Caco-2 (cell line): ENCODE measurements around the gene OPTC. TPM values are rescaled to one million over a fixed set of nuclear protein-coding genes. Genes with fewer than 3 reads are reported as not detected.

Experiments used
- BruUV-seq: library from RNA; stranded (reverse); fragments of 400-500 nt; replicated peaks from 2 replicates; lab custom pipeline; 2021; lab: Mats Ljungman, UMichigan
- CTCF ChIA-PET: fragments of 300-600 bp; sonication (Branson Sonifier 250); formaldehyde crosslinking; loops from one replicate; lab custom pipeline; 2022; ENCODE audit warnings: antibody characterized with exemption; lab: Charles Lee
- POLR2A ChIA-PET: fragments of 300-600 bp; sonication (Branson Sonifier 250); formaldehyde crosslinking; loops from one replicate; lab custom pipeline; 2022; ENCODE audit warnings: antibody characterized with exemption; lab: Charles Lee
- DNase-seq, 2 experiments: peaks; one replicate each; pipeline versions ENCODE4 v3.0.0 to v3.0.0-alpha.2; 2020 to 2022
- H3K27me3 ChIP-seq: replicated peaks from 2 replicates; pipeline ENCODE4 v1.6.0; 2011; ENCODE audit warnings: low read length; ENCODE audit not compliant: control insufficient read depth, insufficient read depth
- H3K36me3 ChIP-seq: 2 replicates; pipeline ENCODE4 v1.5.1; 2011; ENCODE audit warnings: low read length; ENCODE audit not compliant: control insufficient read depth, insufficient read depth
- H3K4me1 ChIP-seq: fragments of 250-450 bp; sonication (Bioruptor Pico); 2 replicates; pipeline ENCODE4 v1.5.1; 2020; ENCODE audit warnings: mild to moderate bottlenecking
- H3K4me3 ChIP-seq: 2 replicates; pipeline ENCODE4 v1.5.1; 2011; ENCODE audit warnings: low read depth, mild to moderate bottlenecking, control low read depth, low read length
- H3K9me3 ChIP-seq: fragments of 250-450 bp; sonication (Bioruptor Pico); 2 replicates; pipeline ENCODE4 v1.5.1; 2020; ENCODE audit warnings: mild to moderate bottlenecking, moderate library complexity
- H3K27ac Mint-ChIP-seq: one replicate; pipeline ENCODE4 v1.8.0; 2022; ENCODE audit warnings: mixed read lengths; ENCODE audit not compliant: unreplicated experiment
- H3K27me3 Mint-ChIP-seq: one replicate; pipeline ENCODE4 v1.8.0; 2022; ENCODE audit warnings: mixed read lengths; ENCODE audit not compliant: insufficient read depth, unreplicated experiment
- H3K36me3 Mint-ChIP-seq: one replicate; pipeline ENCODE4 v1.8.0; 2022; ENCODE audit warnings: mild to moderate bottlenecking, mixed read lengths; ENCODE audit not compliant: insufficient read depth, unreplicated experiment
- H3K4me1 Mint-ChIP-seq: one replicate; pipeline ENCODE4 v1.8.0; 2022; ENCODE audit warnings: low read depth, mixed read lengths; ENCODE audit not compliant: unreplicated experiment
- H3K4me3 Mint-ChIP-seq: one replicate; pipeline ENCODE4 v1.8.0; 2022; ENCODE audit warnings: mild to moderate bottlenecking, moderate library complexity, mixed read lengths; ENCODE audit not compliant: unreplicated experiment
- H3K9me3 Mint-ChIP-seq: one replicate; pipeline ENCODE4 v1.8.0; 2022; ENCODE audit warnings: mixed read lengths; ENCODE audit not compliant: unreplicated experiment
- CTCF ChIP-seq, 2 experiments: fragments of 200-600 bp in 1 of 2; IDR thresholded peaks; 1 replicate in 1 of 2; 2 replicates in 1 of 2; pipeline versions ENCODE4 v1.5.1 to v1.8.0; 2011 to 2022; ENCODE audit warnings: antibody characterized with exemption in 1 of 2, control low read depth in 1 of 2, inconsistent platforms in 1 of 2, low read depth in 1 of 2, low read length in 1 of 2, mild to moderate bottlenecking in 1 of 2, moderate library complexity in 1 of 2; ENCODE audit not compliant: insufficient read depth in 1 of 2, severe bottlenecking in 1 of 2, unreplicated experiment in 1 of 2
- intact Hi-C: fragments of 100-400 bp; cut with micrococcal nuclease; formaldehyde crosslinking; loops from one replicate; pipeline ENCODE4 v1.10.0; 2022; ENCODE audit not compliant: unreplicated experiment
- total RNA-seq: library from RNA; stranded (reverse); gene quantifications from 2 replicates; pipeline ENCODE4 v1.2.3, GENCODE V29; 2022

Gene OPTC
- total RNA-seq, 1 experiment from 2014 or later = not detected

- no peaks in the 10 kb centered on the region for H3K4me1 ChIP-seq
- no peaks in the 10 kb centered on the region; the same call in 1 of the 2 replicates for H3K27me3 ChIP-seq
- no peaks in the 10 kb centered on the region for H3K36me3 Mint-ChIP-seq
- no peak overlapping the region for H3K4me3 Mint-ChIP-seq
- TF ChIP-seq CTCF (IDR thresholded peaks at IDR 0.05; ENCODE audit: insufficient read depth in 1 of 2, low read depth in 1 of 2, low read length in 1 of 2, severe bottlenecking in 1 of 2, unreplicated experiment in 1 of 2) = no peak
- peaks cover 6% of the 10 kb centered on the region for H3K27me3 Mint-ChIP-seq
- BruUV-seq = no TSS peak
- H3K4me1 Mint-ChIP-seq = no peaks in the 10 kb centered on the region
- H3K9me3 ChIP-seq = no peaks in the 10 kb centered on the region
- ChIA-PET CTCF (no interaction called here), POLR2A (no interaction called here)
- H3K27ac Mint-ChIP-seq = no peak overlapping the region
- no peaks in the 10 kb centered on the region for H3K9me3 Mint-ChIP-seq
- intact Hi-C loops = no loop called here
- no peaks in the 10 kb centered on the region for H3K36me3 ChIP-seq
- no peak for DNase-seq
- H3K4me3 ChIP-seq = no peak overlapping the region
Observed at GRCh38 chr1:203480525-203481084, 13.3 kb upstream of the OPTC start.

GRCh38 chr1:203481196-203481595, 12.8 kb upstream of the OPTC start:
- intact Hi-C loops = no loop called here
- no peak overlapping the region for H3K4me3 ChIP-seq
- H3K36me3 ChIP-seq = no peaks in the 10 kb centered on the region
- no peaks in the 10 kb centered on the region for H3K9me3 Mint-ChIP-seq
- DNase-seq = no peak
- ChIA-PET POLR2A (no interaction called here), CTCF (no interaction called here)
- no peak overlapping the region for H3K4me3 Mint-ChIP-seq
- no TSS peak for BruUV-seq
- no peaks in the 10 kb centered on the region for H3K36me3 Mint-ChIP-seq
- no peaks in the 10 kb centered on the region for H3K4me1 Mint-ChIP-seq
- no peaks in the 10 kb centered on the region for H3K4me1 ChIP-seq
- no peaks in the 10 kb centered on the region; the same call in 1 of the 2 replicates for H3K27me3 ChIP-seq
- no peak overlapping the region for H3K27ac Mint-ChIP-seq
- H3K27me3 Mint-ChIP-seq = peaks cover 6% of the 10 kb centered on the region
- no peak for TF ChIP-seq CTCF (IDR thresholded peaks at IDR 0.05; ENCODE audit: insufficient read depth in 1 of 2, low read depth in 1 of 2, low read length in 1 of 2, severe bottlenecking in 1 of 2, unreplicated experiment in 1 of 2)
- H3K9me3 ChIP-seq = no peaks in the 10 kb centered on the region

- no peaks in the 10 kb centered on the region for H3K4me1 Mint-ChIP-seq
- DNase-seq = no peak
- Histone ChIP-seq H3K27me3 (no peaks in the 10 kb centered on the region), H3K36me3 (no peaks in the 10 kb centered on the region), H3K9me3 (no peaks in the 10 kb centered on the region), H3K4me3 (no peak overlapping the region), H3K4me1 (no peaks in the 10 kb centered on the region)
- CTCF ChIA-PET = interaction anchor here (1.7 kb wide), 1 partner anchor 11 kb away, joined by 5 read pairs; the partner anchor contains the start of gene PRELP
- no peak overlapping the region for H3K27ac Mint-ChIP-seq
- H3K9me3 Mint-ChIP-seq = no peaks in the 10 kb centered on the region
- no peak for TF ChIP-seq CTCF (IDR thresholded peaks at IDR 0.05; ENCODE audit: insufficient read depth in 1 of 2, low read depth in 1 of 2, low read length in 1 of 2, severe bottlenecking in 1 of 2, unreplicated experiment in 1 of 2)
- H3K36me3 Mint-ChIP-seq = no peaks in the 10 kb centered on the region
- no TSS peak for BruUV-seq
- peak overlapping the region; percentile 58 for H3K4me3 Mint-ChIP-seq
- intact Hi-C loops = loop anchor here (1.0 to 5.0 kb wide), 2 partner anchors 146 to 214 kb away; no protein-coding TSS in a partner anchor
- POLR2A ChIA-PET = interaction anchor here (0.6 kb wide), 1 partner anchor 123 kb away, joined by 4 read pairs; no protein-coding TSS in a partner anchor
- H3K27me3 Mint-ChIP-seq = peaks cover 9% of the 10 kb centered on the region
Observed at GRCh38 chr1:203486618-203487370, 7.2 kb upstream of the OPTC start.
